Measurements from ENCODE around the gene SLC25A25. TPM values are rescaled to one million over a fixed set of nuclear protein-coding genes. Genes with fewer than 3 reads are reported as not detected.

Gene SLC25A25
- total RNA-seq, 3 donors from 2014 or later = 27.2 to 43.9 (median 33.1) TPM

DNA sequence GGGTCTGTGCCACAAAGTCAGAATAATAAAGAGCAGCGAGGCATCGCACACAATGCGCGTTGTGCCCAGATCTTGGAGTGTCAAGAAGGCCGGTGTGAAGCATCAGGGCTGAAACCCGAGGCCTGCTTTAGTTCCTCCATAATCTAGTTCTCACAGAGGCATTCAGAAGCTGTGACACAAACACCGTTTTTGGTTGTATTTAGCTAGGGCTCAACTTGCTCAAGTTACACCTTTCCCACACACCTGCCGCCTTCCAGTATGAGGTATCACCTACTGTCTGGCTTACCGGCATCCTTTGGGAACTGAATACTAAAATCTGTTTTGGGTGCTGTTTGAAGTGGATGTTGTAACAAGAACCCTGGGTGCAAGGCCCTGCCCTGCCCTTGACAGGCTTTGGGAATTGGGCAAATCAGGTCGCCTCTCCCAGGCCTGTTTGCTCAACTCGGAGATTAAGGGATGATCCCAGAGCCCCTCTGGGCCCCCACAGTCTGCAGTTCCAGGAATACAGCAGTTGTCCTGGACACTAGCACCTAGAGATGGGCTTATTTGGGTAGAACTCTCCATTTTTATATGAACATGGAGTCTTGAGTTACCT is 27.0 kb downstream of the SLC25A25 start:
- Histone ChIP-seq H3K9me3 (no peaks in the 10 kb centered on the region), H3K27ac (peak overlapping the region; percentile 97 to 98), H3K4me3 (no peak overlapping the region), H3K27me3 (no peaks in the 10 kb centered on the region), H3K4me1 (peaks cover 27 to 51% of the 10 kb centered on the region in 2 donors), H3K36me3 (no peaks in the 10 kb centered on the region)
- intact Hi-C loops (cut with DNase I; ENCODE audit: low total_unique reads) = no loop called here
- TF ChIP-seq, protein P1, sequence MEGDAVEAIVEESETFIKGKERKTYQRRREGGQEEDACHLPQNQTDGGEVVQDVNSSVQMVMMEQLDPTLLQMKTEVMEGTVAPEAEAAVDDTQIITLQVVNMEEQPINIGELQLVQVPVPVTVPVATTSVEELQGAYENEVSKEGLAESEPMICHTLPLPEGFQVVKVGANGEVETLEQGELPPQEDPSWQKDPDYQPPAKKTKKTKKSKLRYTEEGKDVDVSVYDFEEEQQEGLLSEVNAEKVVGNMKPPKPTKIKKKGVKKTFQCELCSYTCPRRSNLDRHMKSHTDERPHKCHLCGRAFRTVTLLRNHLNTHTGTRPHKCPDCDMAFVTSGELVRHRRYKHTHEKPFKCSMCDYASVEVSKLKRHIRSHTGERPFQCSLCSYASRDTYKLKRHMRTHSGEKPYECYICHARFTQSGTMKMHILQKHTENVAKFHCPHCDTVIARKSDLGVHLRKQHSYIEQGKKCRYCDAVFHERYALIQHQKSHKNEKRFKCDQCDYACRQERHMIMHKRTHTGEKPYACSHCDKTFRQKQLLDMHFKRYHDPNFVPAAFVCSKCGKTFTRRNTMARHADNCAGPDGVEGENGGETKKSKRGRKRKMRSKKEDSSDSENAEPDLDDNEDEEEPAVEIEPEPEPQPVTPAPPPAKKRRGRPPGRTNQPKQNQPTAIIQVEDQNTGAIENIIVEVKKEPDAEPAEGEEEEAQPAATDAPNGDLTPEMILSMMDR (IDR thresholded peaks at IDR 0.05) = no peak
- TF ChIP-seq POLR2A (IDR thresholded peaks at IDR 0.05) (no peak), POLR2AphosphoS5 (IDR thresholded peaks at IDR 0.05) (no peak)
- no peak for DNase-seq (ENCODE audit: low spot score in 2 of 2)

DNA sequence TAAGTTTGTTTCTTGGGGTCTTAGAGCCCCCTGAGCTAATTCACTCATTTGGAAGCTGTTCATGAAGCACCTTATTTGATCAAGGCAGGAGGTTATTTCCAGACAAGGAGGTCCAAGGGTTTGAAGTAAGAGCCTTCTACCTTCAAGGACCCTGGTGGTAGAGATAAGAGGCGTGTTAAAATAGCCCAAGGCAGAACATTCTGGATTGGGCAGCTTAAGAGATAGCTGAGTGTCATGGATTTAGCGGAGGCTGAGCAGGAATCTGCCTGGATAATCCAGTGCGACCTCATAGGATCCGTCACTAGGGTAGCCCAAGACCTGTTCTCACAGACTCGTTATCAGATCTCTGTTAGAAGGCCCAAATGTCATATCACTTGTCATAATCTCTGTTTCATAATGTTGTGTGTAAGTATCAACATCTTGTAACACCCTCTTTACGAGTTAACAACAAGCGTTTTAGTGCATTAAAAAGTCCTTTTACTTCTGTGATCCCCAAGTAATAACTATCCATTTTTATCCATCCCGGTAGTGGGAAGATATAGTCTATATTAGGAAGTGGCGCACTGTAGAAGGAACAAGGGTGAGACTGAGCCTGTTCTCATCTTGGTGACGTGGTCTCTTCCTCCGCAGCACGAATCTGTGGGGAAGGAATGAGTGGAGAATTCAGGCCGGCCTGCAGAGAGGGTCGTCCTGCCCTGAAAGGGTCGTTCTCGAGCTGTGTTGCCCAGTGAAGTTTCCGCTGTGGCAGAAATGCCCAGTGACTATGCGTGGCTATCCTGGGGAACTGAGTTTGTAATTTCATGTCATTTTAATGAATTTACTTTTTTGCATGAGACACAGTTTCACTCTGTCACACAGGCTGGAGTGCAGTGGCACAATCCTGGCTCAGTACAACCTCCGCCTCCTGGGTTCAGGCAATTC is 28.8 kb downstream of the SLC25A25 start:
- Histone ChIP-seq H3K4me3 (no peak overlapping the region), H3K4me1 (peaks cover 18 to 55% of the 10 kb centered on the region in 2 donors), H3K27ac (peak overlapping the region; percentile 93 to 97), H3K36me3 (no peaks in the 10 kb centered on the region), H3K9me3 (no peaks in the 10 kb centered on the region), H3K27me3 (no peaks in the 10 kb centered on the region)
- no peak for DNase-seq (ENCODE audit: low spot score in 2 of 2)
- intact Hi-C loops (cut with DNase I; ENCODE audit: low total_unique reads) = no loop called here
- TF ChIP-seq, protein P1 (IDR thresholded peaks at IDR 0.05) = no peak
- TF ChIP-seq POLR2AphosphoS5 (IDR thresholded peaks at IDR 0.05) (no peak), POLR2A (IDR thresholded peaks at IDR 0.05) (no peak)

DNA sequence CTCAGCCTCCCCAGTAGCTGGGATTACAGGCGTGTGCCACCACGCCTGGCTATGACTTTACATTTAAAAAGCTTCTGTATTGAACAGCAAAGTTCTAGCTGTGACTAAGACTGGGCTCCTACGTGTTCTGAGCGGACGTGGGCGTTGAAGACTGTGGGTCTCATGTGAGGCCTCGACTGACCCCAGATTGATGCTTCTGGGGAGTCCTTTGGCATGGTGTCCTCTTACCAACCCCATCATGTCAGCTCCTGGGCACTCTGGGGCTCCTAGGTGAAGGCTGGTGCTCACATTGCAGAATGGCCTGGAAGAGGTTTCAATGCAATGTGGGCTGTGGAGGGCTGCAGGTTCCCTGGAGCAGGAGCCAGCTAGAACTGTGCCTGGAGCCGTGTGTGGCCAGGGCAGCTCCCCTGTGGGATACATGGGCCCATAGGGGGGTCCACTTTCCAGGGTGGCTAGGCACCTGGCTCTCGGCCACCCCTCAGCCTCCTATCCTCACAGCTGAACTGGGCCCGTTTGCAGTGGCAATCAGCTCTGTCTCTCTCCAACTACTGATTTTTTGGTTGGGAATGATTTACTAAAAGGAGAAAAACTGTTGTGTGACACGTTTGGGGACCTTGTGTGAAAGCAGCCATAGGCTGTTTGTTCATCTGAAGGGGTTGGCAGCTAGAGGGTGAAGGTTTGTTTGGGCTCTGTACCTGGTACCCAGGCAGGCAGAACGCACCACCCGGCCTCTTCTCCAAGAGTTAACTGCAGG is 29.7 kb downstream of the SLC25A25 start:
- Histone ChIP-seq H3K9me3 (no peaks in the 10 kb centered on the region), H3K27me3 (no peaks in the 10 kb centered on the region), H3K4me3 (peak overlapping the region; percentile 47 to 67 (median 53)), H3K36me3 (peaks cover 6% of the 10 kb centered on the region), H3K4me1 (peaks cover 12 to 53% of the 10 kb centered on the region in 2 donors), H3K27ac (peak overlapping the region; percentile 93 to 97)
- intact Hi-C loops (cut with DNase I; ENCODE audit: low total_unique reads) = no loop called here
- TF ChIP-seq, protein P1 (IDR thresholded peaks at IDR 0.05) = no peak
- no peak for TF ChIP-seq POLR2AphosphoS5 (IDR thresholded peaks at IDR 0.05)
- no peak for DNase-seq (ENCODE audit: low spot score in 2 of 2)

DNA sequence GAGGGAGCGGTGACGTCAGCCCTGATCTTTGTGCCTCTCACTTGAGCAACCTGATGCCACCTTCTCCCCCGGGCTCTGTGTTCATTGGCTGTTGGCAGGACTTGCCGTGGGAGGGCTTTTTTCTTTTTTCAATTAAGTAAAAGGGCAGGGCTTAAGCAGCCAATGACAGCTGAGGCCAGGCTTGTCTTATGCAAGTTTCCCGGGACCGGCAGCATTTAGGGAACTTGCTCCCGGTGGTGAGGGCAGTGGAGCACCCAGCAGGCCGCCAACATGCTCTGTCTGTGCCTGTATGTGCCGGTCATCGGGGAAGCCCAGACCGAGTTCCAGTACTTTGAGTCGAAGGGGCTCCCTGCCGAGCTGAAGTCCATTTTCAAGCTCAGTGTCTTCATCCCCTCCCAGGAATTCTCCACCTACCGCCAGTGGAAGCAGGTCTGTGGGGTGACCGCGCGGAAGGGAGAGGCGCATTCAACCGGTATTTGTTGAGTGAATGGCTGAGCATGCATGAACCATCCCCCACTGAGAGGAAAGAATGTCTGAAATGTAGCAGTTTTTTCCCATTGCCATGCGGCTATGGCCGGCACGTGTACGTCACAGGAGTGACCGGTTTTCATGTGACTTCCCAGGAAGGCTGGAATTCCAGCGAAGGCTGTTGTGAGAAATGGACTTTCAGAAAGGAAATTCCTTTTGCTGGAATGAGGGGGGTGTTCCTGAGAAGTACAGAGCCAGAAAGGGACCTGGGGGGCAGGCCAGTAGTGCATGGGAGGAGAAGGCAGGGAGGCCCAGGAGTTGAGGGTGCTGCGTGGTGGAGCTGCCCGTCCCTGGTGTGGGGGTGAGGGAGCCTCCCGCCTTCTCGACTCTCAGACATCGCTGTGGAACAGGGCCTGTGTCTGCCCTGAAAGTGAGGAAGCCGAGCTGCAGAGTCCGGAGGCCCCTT is 30.5 kb downstream of the SLC25A25 start:
- DNase-seq (ENCODE audit: low spot score in 2 of 2) = peak; percentile 96 to 98
- Histone ChIP-seq H3K27me3 (no peaks in the 10 kb centered on the region), H3K27ac (peak overlapping the region; percentile 93 to 97), H3K4me3 (peak overlapping the region; percentile 47 to 67 (median 53)), H3K4me1 (peaks cover 12 to 46% of the 10 kb centered on the region in 2 donors), H3K9me3 (no peaks in the 10 kb centered on the region), H3K36me3 (peaks cover 8% of the 10 kb centered on the region)
- intact Hi-C loops (cut with DNase I; ENCODE audit: low total_unique reads) = no loop called here
- TF ChIP-seq POLR2AphosphoS5 (IDR thresholded peaks at IDR 0.05) = peak; percentile 89 to 94 (median 91)
- TF ChIP-seq, protein P1 (IDR thresholded peaks at IDR 0.05) = no peak
- peak; percentile 97 for TF ChIP-seq POLR2A (IDR thresholded peaks at IDR 0.05)
